DLD1 (cell line): ENCODE data around the gene SMIM30.

ENCODE experiments used
- in situ Hi-C: cut with HindIII; loops from 2 replicates; pipeline ENCODE4 v1.10.0; 2017; ENCODE audit warnings: low sequenced_read_pairs

SMIM30 gene

DNA sequence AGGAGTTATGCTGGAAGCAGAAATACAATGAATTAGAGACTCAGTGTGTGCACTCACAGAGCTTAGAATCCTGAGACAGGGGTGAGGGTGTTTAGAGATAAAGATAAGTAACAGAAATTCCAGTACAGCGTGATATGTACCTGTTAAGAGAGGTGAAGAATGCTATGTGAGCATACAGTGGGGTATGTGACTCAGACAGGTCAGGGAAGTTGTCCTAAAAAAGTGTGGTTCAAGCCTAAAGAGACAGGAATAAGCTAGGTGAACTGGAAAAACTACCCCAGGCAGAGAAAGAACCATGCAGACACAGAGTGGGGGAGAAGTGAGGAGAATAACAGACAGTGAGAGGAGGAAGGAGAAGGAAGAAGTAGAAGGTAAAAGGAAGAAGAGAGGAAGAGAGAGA lies 8.6 kb downstream of the SMIM30 start:
- in situ Hi-C loops: no loop called here

DNA sequence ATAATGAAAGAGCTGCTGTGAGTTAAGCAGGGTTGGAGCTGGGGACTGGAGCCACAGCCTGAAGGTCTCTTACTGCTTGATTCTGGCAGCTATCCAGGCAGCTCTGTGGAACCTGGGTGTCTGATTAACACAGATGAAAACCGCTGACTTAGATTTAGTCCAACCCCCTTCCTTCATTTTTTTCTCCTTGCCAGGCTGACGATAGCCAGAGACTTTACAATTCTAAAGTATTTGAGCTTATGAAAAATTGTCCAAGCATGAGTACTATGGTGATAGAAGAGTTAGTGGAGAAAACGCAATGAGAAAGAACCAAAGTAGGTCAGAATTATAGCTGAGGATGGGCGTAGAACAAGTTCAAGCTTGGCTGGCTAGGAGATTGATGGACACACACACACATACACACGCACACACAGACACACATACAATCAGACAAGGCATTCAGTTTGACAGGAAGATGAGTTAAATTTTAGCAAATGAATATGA lies 18.2 kb downstream of the SMIM30 start:
- in situ Hi-C loops: no loop called here

DNA sequence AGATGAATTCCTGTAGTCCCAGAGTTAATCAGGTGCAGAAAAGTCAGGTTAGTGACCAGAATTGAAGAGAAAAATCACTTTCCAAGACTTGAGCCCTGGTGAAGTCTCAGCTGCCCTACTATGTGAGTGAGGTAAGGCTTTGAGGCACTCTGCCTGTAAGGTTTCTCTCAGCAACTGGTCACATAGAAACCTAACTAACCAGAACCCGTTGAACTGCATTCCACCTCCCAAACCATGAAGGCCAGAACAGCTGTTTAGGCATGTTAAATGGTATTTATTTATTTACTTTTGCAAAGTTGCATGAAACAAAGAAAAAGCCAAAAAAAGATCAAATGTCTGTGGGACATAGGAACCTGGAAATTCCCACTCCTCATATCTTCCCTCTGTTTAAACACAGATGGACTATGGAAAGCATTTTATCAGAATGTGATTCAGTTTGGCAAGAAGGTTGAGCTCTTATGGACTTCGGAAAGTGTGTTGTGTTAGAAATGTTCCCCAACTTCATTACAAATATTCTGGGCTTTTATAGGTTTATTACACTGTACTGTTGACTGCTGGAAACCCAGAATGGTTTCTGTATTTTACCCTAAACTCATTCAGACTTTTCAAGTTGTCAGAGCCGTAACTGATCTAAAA lies 19.0 kb downstream of the SMIM30 start:
- in situ Hi-C loops: no loop called here

DNA sequence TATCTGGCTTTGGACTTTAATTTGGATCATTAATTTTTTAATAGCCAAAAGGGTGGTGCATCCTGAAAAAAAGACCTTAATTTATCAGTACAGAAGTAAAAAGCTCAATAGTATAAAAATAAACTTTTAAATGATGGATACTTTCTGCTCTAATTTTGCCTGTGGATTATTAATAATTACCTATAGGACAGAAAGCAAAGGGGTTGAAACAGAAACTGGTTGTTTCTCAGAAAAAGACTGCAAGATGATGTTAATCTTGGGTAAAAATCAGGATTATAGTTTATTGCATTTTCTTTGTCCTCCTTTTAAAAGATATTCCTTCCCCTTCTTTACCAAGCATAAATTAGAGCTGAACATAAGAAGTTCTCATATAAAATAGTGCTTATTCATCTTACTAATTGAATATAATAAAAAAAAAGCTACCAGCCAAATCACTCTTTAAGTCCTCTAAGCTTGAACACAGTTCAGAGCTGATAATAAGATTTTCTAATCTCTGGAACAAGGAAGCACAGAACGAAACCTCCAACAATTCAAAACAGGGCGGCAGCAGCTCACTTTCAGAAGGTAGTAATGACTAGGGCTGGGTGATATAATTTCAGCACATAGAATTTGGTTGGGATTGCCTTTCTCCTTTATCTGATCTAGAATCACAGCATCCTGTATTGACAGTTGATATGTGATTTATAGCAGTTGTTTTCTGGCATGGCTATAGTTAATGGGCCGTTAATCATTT lies 23.7 kb downstream of the SMIM30 start:
- in situ Hi-C loops: no loop called here

DNA sequence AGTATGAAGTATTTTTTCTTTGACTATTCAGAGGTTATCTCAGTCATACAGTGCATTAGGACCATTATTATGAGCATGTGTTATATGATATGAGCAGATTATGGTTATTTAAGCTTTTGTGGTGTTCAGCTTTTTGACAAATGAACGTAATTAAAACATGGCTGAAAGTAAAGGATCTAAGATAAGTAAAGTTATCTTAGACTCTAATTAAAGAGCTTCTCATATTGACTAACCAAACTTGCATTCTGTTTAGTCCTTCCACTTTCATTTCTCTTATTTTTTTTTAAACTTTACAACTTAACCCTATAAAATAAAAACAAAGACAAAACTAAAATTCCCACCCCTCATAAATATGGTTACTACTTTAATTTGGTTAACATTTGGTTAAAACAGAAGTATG lies 24.8 kb downstream of the SMIM30 start:
- in situ Hi-C loops: no loop called here

DNA sequence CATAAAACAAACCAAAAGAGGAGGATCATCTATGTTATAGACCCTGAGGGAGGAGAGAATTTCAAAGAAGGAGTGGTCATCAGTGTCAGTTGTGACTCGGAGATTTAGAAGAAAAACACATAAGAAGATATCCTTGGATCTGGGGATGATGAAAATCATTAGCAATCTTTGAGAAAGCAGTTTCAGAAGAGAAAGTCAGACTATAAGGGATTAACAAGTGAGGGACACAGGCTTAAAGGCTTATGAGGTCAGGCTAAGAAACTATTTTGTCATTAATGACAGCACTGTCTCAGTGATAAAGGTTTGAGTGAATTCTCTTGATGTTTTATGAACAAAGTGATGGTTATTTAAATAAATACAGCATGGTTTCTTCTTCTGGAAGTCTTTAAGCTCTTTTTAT lies 25.6 kb downstream of the SMIM30 start:
- in situ Hi-C loops: no loop called here

DNA sequence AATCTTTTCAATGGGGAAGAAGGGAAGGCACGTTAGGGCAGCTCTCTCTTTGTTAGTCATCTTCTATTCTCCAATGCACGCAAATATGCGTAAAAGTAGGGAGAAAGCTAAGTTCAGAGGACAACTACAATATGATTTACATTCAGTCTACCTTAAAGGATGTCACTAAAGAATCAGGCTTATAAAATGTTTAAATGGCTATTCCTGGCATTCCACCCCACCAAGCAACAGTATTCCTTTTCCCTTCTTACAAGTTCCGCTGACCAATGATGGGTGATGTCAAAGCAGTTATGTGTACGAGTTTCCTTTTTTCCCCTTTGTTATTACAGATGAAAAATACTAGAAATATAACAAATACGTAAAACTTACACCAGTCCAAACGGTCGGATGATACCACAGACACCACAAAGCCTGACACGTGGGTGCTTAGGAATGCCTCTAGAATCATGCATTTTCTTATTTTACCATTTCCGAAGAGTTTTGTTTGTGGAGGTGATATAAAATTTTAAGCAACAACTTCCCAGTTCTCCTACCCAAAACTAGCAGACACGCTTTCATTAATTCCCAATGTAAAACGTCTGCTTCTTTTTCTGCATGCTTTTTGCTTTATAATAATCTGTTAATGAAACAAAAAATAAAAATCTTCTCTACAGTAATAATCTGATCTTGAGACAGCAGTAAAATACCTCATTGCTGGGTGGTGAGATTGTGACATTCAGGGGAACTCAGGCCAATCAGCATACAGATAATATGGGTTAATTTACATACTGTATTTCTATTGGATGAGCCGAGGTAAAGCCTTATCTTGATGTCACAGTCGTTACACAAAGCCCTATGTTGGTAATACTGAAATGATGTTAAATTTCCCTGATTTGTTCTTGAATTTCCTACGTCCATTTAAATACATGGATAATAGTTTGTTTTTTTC lies 31.0 kb downstream of the SMIM30 start:
- in situ Hi-C loops: no loop called here

DNA sequence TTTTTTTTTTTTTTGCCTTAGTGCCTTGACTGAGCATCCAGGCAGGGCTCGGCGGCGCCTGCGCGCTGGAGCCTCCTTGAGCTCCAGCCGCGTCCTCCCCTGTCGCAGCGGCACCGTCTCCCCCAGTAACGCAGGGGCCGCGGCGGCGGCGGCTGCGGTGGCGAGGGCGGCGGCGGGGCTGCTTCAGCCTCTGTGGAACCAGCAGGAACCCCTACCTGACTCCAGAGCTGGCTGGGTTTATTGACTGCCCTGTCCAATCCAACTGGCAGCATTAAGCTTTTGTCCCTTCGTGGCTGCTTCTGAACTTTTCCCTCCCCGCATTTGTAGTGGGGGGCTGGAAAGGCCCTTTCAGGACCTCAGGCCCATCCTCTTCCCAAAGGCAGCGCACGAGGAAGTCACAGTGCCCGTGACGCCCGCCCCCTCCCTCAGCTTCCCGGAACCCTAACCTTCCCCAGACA lies 31.9 kb downstream of the SMIM30 start, which contains the start of gene GPR85:
GPR85 (minus strand) TSS at position 397 of the 458 bp plus-strand sequence. CDS start 2,106 bp downstream, outside the sequence.
- in situ Hi-C loops: no loop called here

DNA sequence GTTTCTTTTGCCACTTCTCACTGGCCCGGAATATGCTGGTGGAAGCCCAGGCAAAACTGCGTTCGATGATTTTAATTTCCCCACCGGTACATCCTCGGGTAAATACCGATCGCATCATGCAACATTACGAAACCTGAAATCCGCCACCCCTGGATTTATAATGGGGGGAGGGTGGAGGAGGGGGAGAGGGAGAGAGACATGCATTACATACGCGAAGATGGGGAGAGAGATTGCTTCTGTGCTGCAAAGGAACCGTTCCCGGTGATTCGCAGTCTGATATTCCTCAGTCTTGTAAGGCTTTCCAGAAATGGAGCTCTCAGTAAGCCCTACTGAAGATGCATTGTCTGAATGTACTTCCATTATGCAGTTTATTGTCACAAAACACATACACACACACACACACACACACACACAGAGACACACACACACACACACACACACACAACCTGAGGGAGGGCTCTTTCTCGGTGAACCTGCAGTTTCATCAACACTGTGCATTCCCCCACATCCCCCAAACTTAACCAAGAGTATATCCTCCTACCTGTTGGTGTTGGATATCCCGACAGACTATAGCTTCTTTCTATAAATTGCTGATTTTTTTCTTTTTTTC lies 32.5 kb downstream of the SMIM30 start:
- in situ Hi-C loops: no loop called here

DNA sequence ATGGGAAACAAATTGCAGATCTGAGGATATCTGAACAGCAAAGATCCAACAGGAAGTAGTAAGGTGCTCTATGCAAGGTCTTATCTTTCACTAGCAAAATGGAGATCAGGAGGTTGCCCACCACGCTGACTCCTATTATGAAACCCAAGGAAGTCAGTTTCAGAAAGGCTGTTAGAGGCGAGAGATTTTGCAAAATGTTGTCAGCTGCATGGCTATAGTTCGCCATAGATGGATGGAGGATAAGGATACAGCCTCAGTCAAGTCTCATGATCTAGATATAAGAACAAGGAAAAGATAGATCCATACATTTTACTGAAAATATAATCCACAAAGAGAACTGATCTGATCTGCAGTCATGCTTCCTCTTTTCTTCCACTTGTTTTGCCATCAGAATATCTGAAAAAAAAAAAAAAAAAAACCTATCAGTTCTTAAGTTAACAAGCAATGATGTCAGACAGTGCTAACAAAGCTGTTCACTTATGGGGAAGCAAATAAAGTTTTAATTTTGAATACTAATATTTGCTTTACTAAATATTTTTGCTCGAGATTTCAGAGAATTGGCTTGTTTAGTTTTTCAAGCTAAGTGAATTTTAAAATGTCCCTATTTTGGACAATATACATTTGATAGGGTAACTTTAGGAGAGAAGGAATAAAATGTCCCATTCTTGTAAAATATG lies 33.7 kb downstream of the SMIM30 start:
- in situ Hi-C loops: no loop called here

DNA sequence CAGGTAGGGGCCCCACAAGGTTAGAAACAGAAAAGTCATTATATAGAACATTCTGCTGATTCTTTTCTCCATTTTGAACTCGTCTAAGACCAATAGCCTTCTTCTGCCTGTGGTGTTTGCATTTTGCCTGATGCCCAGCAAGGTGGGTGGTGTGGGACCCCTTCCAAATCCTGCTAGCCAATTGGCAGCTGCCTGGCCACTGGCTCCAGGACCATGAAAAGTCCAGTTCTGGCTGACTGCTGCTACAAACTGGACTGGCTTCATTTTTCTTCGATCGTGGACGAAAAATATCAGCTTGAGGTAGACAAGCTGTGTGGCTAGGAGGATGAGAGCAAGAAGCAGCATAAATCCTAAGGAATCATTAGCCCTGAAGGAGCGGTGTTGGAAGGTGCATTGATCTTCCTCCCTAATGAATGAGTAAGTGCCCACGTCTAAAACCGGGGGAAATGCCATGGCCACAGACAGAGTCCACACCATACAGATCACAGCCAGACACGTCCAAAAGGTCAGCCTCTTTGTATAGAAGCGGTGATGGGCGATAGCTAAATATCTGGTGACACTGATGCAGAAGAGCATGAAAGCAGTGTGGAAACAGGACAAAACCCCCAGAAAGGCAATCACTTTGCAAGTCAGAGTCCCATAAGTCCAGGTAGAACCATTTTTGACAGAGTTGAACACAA lies 34.4 kb downstream of the SMIM30 start:
- in situ Hi-C loops: no loop called here

DNA sequence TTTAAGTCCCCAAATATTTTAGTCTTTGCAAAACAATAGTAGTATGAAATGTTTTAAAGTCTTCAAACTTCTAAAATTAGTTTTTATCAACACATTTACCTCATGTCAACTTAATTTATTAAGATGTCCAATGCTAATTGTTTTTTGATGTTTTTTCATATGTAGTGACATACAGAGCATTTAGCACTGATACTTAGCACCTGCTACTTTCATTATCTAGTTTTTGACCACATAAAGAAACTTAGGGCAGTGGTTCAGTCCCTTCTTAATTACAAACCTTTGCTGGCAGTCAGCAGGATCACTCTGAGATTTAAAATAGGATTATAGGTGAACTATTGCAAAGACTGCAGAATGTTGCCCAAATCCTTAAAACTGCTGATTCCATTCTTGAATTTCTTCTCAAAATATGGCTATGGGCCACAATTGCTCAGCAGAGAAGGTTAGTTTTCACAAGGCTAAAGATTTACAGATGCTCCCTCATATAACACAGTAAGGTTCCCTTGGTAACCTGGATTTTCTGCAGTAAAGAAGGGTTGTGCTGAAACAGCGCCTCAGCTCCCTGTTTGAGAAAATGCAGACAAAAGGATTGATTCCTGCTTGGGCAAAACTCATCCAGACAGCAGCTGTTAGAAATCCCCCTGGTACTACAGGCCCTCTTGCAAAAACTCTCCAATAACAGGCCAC lies 35.1 kb downstream of the SMIM30 start:
- in situ Hi-C loops: no loop called here

DNA sequence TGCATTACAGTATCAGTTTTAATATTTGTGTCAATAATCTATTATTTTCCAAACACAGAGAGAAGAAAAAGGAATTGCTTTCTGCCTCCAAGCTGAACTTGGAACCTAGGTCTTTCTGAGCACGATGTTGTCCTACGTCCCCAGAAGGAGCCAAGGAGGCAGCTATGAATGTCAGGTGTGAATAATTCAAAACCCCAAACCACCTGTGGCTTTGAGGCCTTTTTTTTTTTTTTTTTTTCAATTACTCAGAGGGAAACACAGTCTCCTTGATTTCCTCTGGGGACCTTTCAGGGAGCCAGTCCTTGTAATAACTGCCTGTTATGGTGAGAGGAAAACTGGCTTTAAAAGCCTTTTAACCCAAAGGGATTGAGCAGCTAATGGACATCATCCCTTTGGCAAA lies 40.0 kb downstream of the SMIM30 start:
- in situ Hi-C loops: no loop called here

DNA sequence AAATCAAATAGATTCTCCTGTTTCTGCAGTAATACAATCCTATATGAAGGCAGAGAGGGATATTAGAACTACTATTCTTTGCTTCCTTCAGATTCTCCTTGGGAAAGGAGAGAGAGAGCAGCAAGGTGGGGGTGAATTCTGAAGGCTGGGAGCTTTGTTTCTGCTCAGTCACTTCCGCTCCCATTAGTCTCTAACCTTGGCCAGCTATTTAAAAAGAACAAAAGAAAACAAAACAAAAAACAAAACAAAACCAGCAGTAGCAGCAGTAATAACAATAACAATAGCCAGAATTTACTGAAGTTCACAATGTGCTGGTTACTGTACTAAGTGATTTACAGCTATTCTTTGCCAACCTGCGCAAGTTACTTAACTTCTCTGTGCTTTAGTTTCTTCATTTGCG lies 41.7 kb downstream of the SMIM30 start:
- in situ Hi-C loops: no loop called here

DNA sequence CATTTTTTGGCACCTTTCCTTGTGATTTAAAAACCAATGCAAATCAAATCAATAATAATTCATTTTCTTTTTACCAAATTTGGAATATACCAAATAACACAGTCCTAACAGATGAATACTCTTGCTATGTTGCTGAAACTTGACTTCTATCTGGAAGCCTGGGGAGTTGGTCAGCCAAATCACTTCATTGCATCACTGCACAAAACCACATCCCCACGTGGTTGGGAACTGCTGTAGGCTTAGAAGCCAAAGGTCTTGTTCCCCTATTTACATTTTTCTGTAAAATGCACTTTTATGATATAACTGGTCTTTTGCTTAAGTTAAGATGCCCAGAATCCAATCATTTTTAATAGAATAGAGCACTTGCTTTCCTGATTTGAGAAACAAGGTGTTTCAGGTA lies 46.9 kb downstream of the SMIM30 start:
- in situ Hi-C loops: no loop called here
